Fibroblast of villous mesenchyme (primary cell): ENCODE results near the gene TAS2R8. TPM values are rescaled to one million over a fixed set of nuclear protein-coding genes. Genes with fewer than 3 reads are reported as not detected.

Experiments used
- DNase-seq: peaks from one replicate; pipeline ENCODE4 v3.0.0-alpha.2; 2010; ENCODE audit warnings: low read depth
- H3K4me3 ChIP-seq: 2 replicates; pipeline ENCODE4 v1.5.1; 2011; ENCODE audit warnings: low read depth, mild to moderate bottlenecking, low read length
- CTCF ChIP-seq: IDR thresholded peaks from 2 replicates; pipeline ENCODE4 v1.5.1; 2012; ENCODE audit warnings: low read depth, mild to moderate bottlenecking, low read length; ENCODE audit not compliant: insufficient read depth
- total RNA-seq: library from RNA; depleted of rRNA; stranded (reverse); fragments of >200 nt; gene quantifications from 2 replicates; pipeline ENCODE4 v1.2.3, GENCODE V29; 2012

TAS2R8 gene
- total RNA-seq, 1 donor = 0.43 TPM

- H3K4me3 ChIP-seq = no peak overlapping the region
- TF ChIP-seq CTCF = no peak
- no peak for DNase-seq
Measured at GRCh38 chr12:10842862-10843261, 35.8 kb upstream of the TAS2R8 start.

- no peak overlapping the region for H3K4me3 ChIP-seq
- DNase-seq = no peak
- no peak for TF ChIP-seq CTCF
Measured at GRCh38 chr12:10838461-10838860, 31.4 kb upstream of the TAS2R8 start.

GRCh38 chr12:10829994-10830393, 22.9 kb upstream of the TAS2R8 start:
- DNase-seq = peak; percentile 11
- H3K4me3 ChIP-seq = no peak overlapping the region
- no peak for TF ChIP-seq CTCF

GRCh38 chr12:10826258-10826657, 19.2 kb upstream of the TAS2R8 start, which contains the start of gene TAS2R10:
Gene TAS2R10, minus strand, starts transcription at chr12:10826358. Its CDS starts 89 bp downstream, at chr12:10826269.
- no peak for TF ChIP-seq CTCF
- H3K4me3 ChIP-seq = no peak within 1 kb of the TSS
- DNase-seq = no peak

GRCh38 chr12:10824957-10825356, 17.9 kb upstream of the TAS2R8 start:
- no peak for TF ChIP-seq CTCF
- no peak overlapping the region for H3K4me3 ChIP-seq
- no peak for DNase-seq

- no peak for TF ChIP-seq CTCF
- H3K4me3 ChIP-seq = no peak overlapping the region
- no peak for DNase-seq
Measured at GRCh38 chr12:10811883-10812536, 4.9 kb upstream of the TAS2R8 start.

GRCh38 chr12:10810068-10810467, 3.0 kb upstream of the TAS2R8 start, which contains the start of gene TAS2R9:
Gene TAS2R9, minus strand, starts transcription at chr12:10810168. Its CDS starts 93 bp downstream, at chr12:10810075.
- H3K4me3 ChIP-seq = no peak within 1 kb of the TSS
- TF ChIP-seq CTCF = no peak
- DNase-seq = no peak
